HepG2 (cell line): ENCODE results near the gene TOX4. TPM values are rescaled to one million over a fixed set of nuclear protein-coding genes. Genes with fewer than 3 reads are reported as not detected.

Source experiments
- ATAC-seq: fragments of 200-7000 bp; cut with Tn5 transposase; 3 replicates; pipeline ENCODE4 v1.9.1; 2020; ENCODE audit warnings: mild to moderate bottlenecking, moderate library complexity
- BruUV-seq: library from RNA; stranded (reverse); fragments of 400-500 nt; replicated peaks from 2 replicates; lab custom pipeline; 2021; lab: Mats Ljungman, UMichigan
- CTCF ChIA-PET: fragments of 300-600 bp; formaldehyde crosslinking; extraction: SDS; loops from one replicate; lab custom pipeline; 2021; ENCODE audit warnings: low total read pairs, inconsistent platforms, low intra/inter-chr PET ratio; lab: Yijun Ruan, JAX
- POLR2A ChIA-PET: fragments of 350-600 bp; sonication (Branson Sonifier 250); formaldehyde crosslinking; loops from one replicate; lab custom pipeline; 2020; ENCODE audit warnings: antibody characterized with exemption, inconsistent platforms; lab: Yijun Ruan, JAX
- DNase-seq: peaks from one replicate; pipeline ENCODE4 v3.0.0-alpha.2; 2015; ENCODE audit warnings: low spot score
- FAIRE-seq: peaks from 3 replicates; lab custom pipeline; 2011; peaks lifted over from hg19 to GRCh38; lab: Jason Lieb, UNC
- H2AFZ ChIP-seq: one replicate; pipeline ENCODE4 v1.6.1; 2011; ENCODE audit warnings: low read length, inconsistent platforms
- H3K27ac ChIP-seq: fragments of 300-600 bp; 3 replicates; pipeline ENCODE4 v1.8.0; 2011; ENCODE audit warnings: mixed run types, mild to moderate bottlenecking, mixed read lengths, low read length, inconsistent platforms; ENCODE audit not compliant: insufficient read depth; ENCODE audit errors: extremely low read length
- H3K27me3 ChIP-seq, 2 experiments: fragments of 200-600 bp in 1 of 2; 2 replicates in 1 of 2; 3 replicates in 1 of 2; pipeline versions ENCODE4 v1.6.0 to v1.8.0; 2011; ENCODE audit warnings: low read length in 2 of 2, mild to moderate bottlenecking in 2 of 2, moderate library complexity in 2 of 2, inconsistent platforms in 1 of 2; ENCODE audit not compliant: insufficient read depth in 2 of 2, control insufficient read depth in 1 of 2
- H3K36me3 ChIP-seq, 2 experiments: fragments of 200-600 bp in 1 of 2; replicated peaks in 1 of 2; 2 replicates in 1 of 2; 3 replicates in 1 of 2; pipeline versions ENCODE4 v1.5.1 to v1.8.0; 2011; ENCODE audit warnings: low read length in 2 of 2, inconsistent platforms in 1 of 2; ENCODE audit not compliant: insufficient read depth in 2 of 2, control insufficient read depth in 1 of 2
- H3K4me1 ChIP-seq: 2 replicates; pipeline ENCODE4 v1.5.1; 2012; ENCODE audit warnings: low read length, inconsistent platforms; ENCODE audit not compliant: insufficient read depth
- H3K4me2 ChIP-seq: 2 replicates; pipeline ENCODE4 v1.6.0; 2011; ENCODE audit warnings: low read depth, low read length, inconsistent platforms
- H3K4me3 ChIP-seq, 3 experiments: fragments of 200-600 bp in 1 of 3; sonication (generic), shearing (Covaris generic) in 1 of 3; replicated peaks in 1 of 3; 2 replicates each; pipeline ENCODE4 v1.5.1; 2011 to 2016; ENCODE audit warnings: low read length in 3 of 3, inconsistent platforms in 2 of 3, low read depth in 2 of 3, mild to moderate bottlenecking in 2 of 3, control low read depth in 1 of 3, mixed read lengths in 1 of 3; ENCODE audit not compliant: insufficient read depth in 1 of 3
- H3K79me2 ChIP-seq: one replicate; pipeline ENCODE4 v1.6.1; 2011; ENCODE audit warnings: low read length, inconsistent platforms; ENCODE audit not compliant: insufficient read depth
- H3K9ac ChIP-seq: 2 replicates; pipeline ENCODE4 v1.6.0; 2011; ENCODE audit warnings: mild to moderate bottlenecking, low read depth, low read length, inconsistent platforms; ENCODE audit not compliant: insufficient read depth
- H3K9me3 ChIP-seq: 2 replicates; pipeline ENCODE4 v1.5.1; 2012; ENCODE audit warnings: mild to moderate bottlenecking, low read length
- H4K20me1 ChIP-seq: 2 replicates; pipeline ENCODE4 v1.6.0; 2011; ENCODE audit warnings: inconsistent platforms, mild to moderate bottlenecking, low read length, moderate library complexity; ENCODE audit not compliant: insufficient read depth
- FOXJ3 ChIP-seq: sonication (generic); formaldehyde crosslinking; IDR thresholded peaks from 2 replicates; pipeline ENCODE4 v1.4.0; 2020; ENCODE audit warnings: missing genetic modification reagents, mild to moderate bottlenecking, borderline replicate concordance
- TRAFD1 ChIP-seq: sonication (generic); formaldehyde crosslinking; IDR thresholded peaks from 2 replicates; pipeline ENCODE4 v1.5.1; 2020; ENCODE audit warnings: missing genetic modification reagents, mild to moderate bottlenecking, borderline replicate concordance
- ZBTB26 ChIP-seq: IDR thresholded peaks from 2 replicates; pipeline ENCODE4 v1.6.1; 2016; ENCODE audit warnings: missing compliant biosample characterization, missing genetic modification reagents, borderline replicate concordance
- ZC3H4 ChIP-seq: sonication (generic); formaldehyde crosslinking; IDR thresholded peaks from 2 replicates; pipeline ENCODE4 v1.4.0; 2020; ENCODE audit warnings: missing genetic modification reagents, borderline replicate concordance
- ZNF430 ChIP-seq: sonication (generic); formaldehyde crosslinking; IDR thresholded peaks from 2 replicates; pipeline ENCODE4 v1.9.0; 2021; ENCODE audit warnings: mild to moderate bottlenecking, missing genetic modification reagents
- ZNF678 ChIP-seq: sonication (generic); formaldehyde crosslinking; IDR thresholded peaks from 2 replicates; pipeline ENCODE4 v1.4.0; 2020; ENCODE audit warnings: mild to moderate bottlenecking, missing genetic modification reagents
- ZXDC ChIP-seq: sonication (generic); formaldehyde crosslinking; IDR thresholded peaks from 2 replicates; pipeline ENCODE4 v1.5.0; 2020; ENCODE audit warnings: mild to moderate bottlenecking, missing genetic modification reagents
- WGBS: methylation state at CpG from one replicate; pipeline ENCODE4 v1.1.6; 2017; ENCODE audit warnings: low lambda C conversion rate; 5-methylcytosine and 5-hydroxymethylcytosine counted together
- in situ Hi-C: cut with HindIII; loops from 2 replicates; pipeline ENCODE4 v1.10.0; 2017; ENCODE audit warnings: low pct_unique_long_range_greater_than_20kb; ENCODE audit not compliant: extremely low pct_ligation_motif_present
- intact Hi-C: fragments of 100-400 bp; cut with micrococcal nuclease; formaldehyde crosslinking; loops from one replicate; pipeline ENCODE4 v1.10.0; 2022; ENCODE audit not compliant: unreplicated experiment
- polyA plus RNA-seq, 8 experiments: library from polyadenylated mRNA; depleted of rRNA in 3 of 8; stranded (reverse) in 7 of 8; unstranded in 1 of 8; fragments of >200 nt; fragmentation: Illumina TruSeq in 4 of 8; extraction: Trizol in 4 of 8; gene quantifications; 2 replicates each; pipeline versions ENCODE4 v1.2.1 to v1.2.3, GENCODE V29; 2011 to 2016; ENCODE audit warnings: low read depth in 4 of 8, missing spikeins in 1 of 8, mixed read lengths in 1 of 8; ENCODE audit not compliant: insufficient read depth in 1 of 8
- total RNA-seq, 5 experiments: library from RNA; depleted of rRNA; stranded (reverse); fragments of >200 nt; fragmentation: Illumina TruSeq; extraction: Trizol; gene quantifications; 2 replicates each; pipeline ENCODE4 v1.2.3, GENCODE V29; 2016; ENCODE audit warnings: low read depth in 1 of 5
- TF ChIP-seq, protein P1 (sequence below): sonication (generic); formaldehyde crosslinking; IDR thresholded peaks from 2 replicates; pipeline ENCODE4 v1.8.0; 2022; ENCODE audit warnings: missing genetic modification reagents, mild to moderate bottlenecking, inconsistent platforms, borderline replicate concordance
- TF ChIP-seq, protein P2 (sequence below): sonication (generic); formaldehyde crosslinking; IDR thresholded peaks from 2 replicates; pipeline ENCODE4 v1.4.0; 2020; ENCODE audit warnings: missing genetic modification reagents, mild to moderate bottlenecking, borderline replicate concordance

Gene TOX4
- total and polyA plus RNA-seq, 2 of the 13 experiments (the other 11 are each of a cell fraction or from before 2014, with no cell fraction given) = 71.8 to 163 TPM

DNA sequence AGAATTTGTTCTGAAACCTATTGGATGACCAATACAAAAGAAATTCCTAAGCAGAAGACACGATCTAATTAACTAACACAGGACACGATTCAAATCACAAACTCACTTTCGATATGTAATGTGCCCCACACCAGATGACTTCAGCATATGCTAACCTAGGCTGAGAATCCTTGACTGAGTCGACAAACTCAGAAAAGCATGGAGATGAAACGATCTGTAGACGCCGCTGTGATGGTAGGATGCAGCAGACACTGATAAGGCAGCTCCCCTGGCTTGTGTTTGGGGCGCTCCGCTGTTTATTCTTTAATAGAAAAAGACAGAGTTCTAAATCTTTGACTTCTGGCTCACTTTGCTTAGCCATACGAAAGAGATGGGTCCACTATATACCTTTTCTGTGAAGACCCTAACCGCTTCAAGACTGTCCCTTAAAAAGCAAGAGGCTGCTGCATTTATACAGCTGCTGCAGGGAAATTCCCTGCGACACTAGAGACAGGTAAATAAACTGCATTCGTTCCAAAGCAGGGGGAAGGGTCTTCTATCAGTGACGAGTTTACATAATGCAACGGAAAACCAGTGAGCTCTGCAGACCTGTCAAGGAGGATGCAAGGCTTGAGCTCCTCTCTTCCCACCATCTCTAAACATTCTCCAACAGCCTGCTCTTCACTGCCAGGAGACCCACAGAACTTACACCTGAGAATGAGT is 22.0 kb upstream of the TOX4 start:
- ATAC-seq (peak; percentile 11), FAIRE-seq (peak; percentile 8), DNase-seq (peak; percentile 33)
- peaks cover 44% of the 10 kb centered on the region for H3K4me1 ChIP-seq
- H3K4me3 ChIP-seq = peak overlapping the region; percentile 90 to 95 (median 93)
- intact Hi-C loops (loop anchor here (5.0 kb wide), 1 partner anchor 42 kb away; no protein-coding TSS in a partner anchor), in situ Hi-C loops (no loop called here)
- POLR2A ChIA-PET = interaction anchor here (1.2 to 4.7 kb wide), 13 partner anchors 10 to 358 kb away, joined by 4 to 211 read pairs (median 11); partner anchors contain the start of genes METTL3, RAB2B, SUPT16H and TOX4
- TSS peak; percentile 63 for BruUV-seq
- WGBS = 3% methylated on average over 15 of the region's 15 CpGs
- H3K79me2 ChIP-seq = peaks cover 54% of the 10 kb centered on the region
- CTCF ChIA-PET = interaction anchor here (1.9 kb wide), 1 partner anchor 22 kb away, joined by 19 read pairs; the partner anchor contains the start of genes RAB2B and TOX4
- peak overlapping the region; percentile 93 for H3K4me2 ChIP-seq
- peaks cover 10% of the 10 kb centered on the region for H4K20me1 ChIP-seq
- H3K9ac ChIP-seq = peak overlapping the region; percentile 87
- peaks cover 1 to 4% of the 10 kb centered on the region in 2 experiments; a peak in 2 of 5 replicates for H3K36me3 ChIP-seq
- H3K27ac ChIP-seq = peak overlapping the region; percentile 96
- H3K9me3 ChIP-seq = no peaks in the 10 kb centered on the region
- no peak overlapping the region for H2AFZ ChIP-seq
- H3K27me3 ChIP-seq = no peaks in the 10 kb centered on the region; a peak in 1 of 5 replicates
- TF ChIP-seq ZC3H4 (CRISPR knock-in tag) (no peak), FOXJ3 (CRISPR knock-in tag) (no peak), ZXDC (no peak), ZBTB26 (no peak), ZNF678 (peak; percentile 7; the same call in 1 of the 2 replicates), TRAFD1 (0 out of 2 replicates have a peak, but pooled peaks have one; percentile 16), ZNF430 (CRISPR knock-in tag) (no peak)
- TF ChIP-seq, protein P1, sequence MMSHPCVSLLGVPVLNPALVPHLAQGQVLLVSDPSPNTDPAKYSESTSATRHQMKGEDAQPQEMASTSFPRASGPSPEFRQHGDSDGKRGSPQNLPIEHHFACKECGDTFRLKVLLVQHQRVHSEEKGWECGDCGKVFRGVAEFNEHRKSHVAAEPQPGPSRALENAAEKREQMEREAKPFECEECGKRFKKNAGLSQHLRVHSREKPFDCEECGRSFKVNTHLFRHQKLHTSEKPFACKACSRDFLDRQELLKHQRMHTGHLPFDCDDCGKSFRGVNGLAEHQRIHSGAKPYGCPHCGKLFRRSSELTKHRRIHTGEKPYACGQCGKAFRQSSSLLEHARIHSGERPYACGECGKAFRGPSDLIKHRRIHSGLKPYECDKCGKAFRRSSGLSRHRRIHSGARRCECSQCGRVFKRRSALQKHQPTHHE = no peak
- TF ChIP-seq, protein P2, sequence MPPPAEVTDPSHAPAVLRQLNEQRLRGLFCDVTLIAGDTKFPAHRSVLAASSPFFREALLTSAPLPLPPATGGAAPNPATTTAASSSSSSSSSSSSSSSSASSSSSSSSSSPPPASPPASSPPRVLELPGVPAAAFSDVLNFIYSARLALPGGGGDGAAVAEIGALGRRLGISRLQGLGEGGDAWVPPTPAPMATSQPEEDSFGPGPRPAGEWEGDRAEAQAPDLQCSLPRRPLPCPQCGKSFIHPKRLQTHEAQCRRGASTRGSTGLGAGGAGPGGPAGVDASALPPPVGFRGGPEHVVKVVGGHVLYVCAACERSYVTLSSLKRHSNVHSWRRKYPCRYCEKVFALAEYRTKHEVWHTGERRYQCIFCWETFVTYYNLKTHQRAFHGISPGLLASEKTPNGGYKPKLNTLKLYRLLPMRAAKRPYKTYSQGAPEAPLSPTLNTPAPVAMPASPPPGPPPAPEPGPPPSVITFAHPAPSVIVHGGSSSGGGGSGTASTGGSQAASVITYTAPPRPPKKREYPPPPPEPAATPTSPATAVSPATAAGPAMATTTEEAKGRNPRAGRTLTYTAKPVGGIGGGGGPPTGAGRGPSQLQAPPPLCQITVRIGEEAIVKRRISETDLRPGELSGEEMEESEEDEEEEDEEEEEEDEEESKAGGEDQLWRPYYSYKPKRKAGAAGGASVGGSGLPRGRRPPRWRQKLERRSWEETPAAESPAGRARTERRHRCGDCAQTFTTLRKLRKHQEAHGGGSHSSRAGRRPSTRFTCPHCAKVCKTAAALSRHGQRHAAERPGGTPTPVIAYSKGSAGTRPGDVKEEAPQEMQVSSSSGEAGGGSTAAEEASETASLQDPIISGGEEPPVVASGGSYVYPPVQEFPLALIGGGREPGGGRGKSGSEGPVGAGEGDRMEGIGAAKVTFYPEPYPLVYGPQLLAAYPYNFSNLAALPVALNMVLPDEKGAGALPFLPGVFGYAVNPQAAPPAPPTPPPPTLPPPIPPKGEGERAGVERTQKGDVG = no peak
